G401.6 (cell line): ENCODE data around the gene NFX1.
A peak's percentile ranks its signal among the peaks of the same experiment; 100 is the strongest.
"Not testable (repeated sequence)": the region's sequence is repeated elsewhere in the genome, so short reads cannot be mapped to it uniquely, and the experiment has no call there.

Experiments
- FAIRE-seq: peaks from 2 replicates; lab custom pipeline; 2012; peaks lifted over from hg19 to GRCh38; lab: Jason Lieb, UNC

NFX1 gene

GRCh38 chr9:33364814-33365213 lies 74.5 kb downstream of the NFX1 start:
- not testable (repeated sequence) for FAIRE-seq

DNA sequence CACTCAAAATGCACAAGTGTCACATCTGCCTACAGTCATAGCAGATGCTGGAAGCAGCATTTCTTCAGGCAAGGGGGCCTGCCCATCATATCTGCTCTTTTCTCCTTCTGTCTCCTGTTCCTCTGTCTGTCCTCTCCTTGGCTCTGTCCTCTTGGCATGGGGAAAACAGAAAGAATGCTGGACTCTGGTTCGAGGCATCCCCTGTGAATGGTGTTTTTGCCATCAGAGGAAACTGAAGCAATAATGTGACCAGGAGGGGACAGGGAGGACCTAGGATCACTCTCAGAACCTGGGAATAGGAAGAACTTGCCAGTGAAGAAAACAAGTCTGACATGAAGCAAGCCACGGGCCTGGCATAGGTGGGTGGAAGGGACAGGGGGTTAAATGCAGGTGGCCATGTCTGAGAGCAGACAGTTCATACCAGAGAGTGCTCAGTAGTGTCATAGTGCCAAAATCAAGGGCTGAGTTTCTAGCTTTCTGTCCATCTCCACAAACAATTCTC lies 76.7 kb downstream of the NFX1 start:
- no peak for FAIRE-seq

GRCh38 chr9:33372900-33373299 lies 82.6 kb downstream of the NFX1 start:
- FAIRE-seq, result no peak

DNA sequence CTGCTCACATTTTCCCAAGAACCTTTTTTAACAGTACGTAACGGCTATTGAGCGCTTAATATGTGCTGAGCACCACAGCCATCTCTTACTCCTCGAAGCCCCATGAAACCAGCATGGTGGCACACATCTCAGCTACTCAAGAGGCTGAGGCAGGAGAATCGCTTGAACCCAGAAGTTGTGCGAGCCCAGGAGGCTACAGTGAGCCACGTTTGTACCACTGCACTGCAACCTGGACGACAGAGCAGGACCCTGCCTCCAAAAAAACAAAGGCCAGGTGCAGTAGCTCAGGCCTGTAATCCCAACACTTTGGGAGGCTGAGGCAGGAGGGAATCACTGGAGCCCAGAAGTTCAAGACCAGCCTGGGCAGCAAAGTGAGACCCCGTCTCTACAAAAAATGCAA lies 83.9 kb downstream of the NFX1 start:
- FAIRE-seq, result no peak

DNA sequence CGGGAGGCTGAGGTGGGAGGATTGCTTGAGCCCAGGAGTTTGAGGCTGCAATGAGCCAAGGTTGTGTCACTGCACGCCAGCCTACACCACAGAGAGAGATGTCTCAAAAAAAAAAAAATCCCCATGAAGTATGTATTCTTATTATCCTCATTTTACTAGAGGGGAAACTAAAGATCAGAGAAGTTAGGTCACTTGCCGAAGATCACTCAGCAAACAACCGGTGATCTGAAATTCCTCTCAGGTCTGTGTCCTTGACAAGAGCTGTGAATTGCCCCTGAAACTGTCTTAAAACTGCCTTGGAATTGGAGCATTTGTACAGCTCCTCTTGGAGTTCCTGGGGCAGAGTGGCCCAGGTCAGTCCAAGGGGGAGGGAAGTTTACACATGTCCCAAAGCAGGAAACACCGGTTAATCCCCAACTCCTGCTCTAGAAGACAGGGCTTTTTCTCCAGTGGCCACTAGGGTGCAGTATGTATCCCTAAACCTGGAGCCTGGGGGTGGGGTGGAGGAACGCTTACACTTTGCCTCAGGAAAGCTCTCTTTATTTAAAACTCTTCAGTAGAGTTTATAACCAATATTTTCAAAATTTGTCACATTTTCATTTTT lies 84.4 kb downstream of the NFX1 start:
- peak; percentile 92 for FAIRE-seq

GRCh38 chr9:33375238-33375840 lies 85.0 kb downstream of the NFX1 start:
- FAIRE-seq, result no peak

GRCh38 chr9:33375841-33376321 lies 85.6 kb downstream of the NFX1 start:
- FAIRE-seq, result no peak

DNA sequence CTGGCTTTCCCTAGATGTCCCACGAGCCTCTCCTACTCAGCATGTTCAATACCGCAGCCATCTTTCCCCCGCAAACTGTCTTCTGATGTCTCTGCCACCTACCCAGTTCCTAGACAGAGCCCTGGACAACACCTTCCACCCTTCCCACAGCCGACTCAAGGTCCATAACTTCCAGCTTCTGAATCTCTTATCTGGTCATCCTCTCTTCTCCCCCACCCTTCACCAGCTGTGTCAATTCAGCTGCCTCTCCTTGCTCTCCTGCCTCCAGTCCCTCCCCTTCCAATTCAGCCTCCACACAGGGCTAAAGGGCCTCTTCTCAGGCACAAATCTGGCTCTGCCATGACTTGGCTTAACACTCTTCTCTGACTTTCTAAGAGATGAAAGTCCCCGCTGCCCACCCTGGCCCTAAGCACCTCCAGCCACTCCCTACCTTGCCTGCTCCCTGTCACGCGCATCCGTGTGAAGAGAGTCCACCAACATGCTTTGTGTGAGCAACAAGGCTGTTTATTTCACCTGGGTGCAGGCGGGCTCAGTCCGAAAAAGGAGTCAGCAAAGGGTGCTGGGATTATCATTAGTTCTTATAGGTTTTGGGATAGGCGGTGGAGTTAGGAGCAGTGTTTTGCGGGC lies 86.9 kb downstream of the NFX1 start:
- no peak for FAIRE-seq

GRCh38 chr9:33378121-33378795 lies 87.9 kb downstream of the NFX1 start:
- FAIRE-seq, result no peak

DNA sequence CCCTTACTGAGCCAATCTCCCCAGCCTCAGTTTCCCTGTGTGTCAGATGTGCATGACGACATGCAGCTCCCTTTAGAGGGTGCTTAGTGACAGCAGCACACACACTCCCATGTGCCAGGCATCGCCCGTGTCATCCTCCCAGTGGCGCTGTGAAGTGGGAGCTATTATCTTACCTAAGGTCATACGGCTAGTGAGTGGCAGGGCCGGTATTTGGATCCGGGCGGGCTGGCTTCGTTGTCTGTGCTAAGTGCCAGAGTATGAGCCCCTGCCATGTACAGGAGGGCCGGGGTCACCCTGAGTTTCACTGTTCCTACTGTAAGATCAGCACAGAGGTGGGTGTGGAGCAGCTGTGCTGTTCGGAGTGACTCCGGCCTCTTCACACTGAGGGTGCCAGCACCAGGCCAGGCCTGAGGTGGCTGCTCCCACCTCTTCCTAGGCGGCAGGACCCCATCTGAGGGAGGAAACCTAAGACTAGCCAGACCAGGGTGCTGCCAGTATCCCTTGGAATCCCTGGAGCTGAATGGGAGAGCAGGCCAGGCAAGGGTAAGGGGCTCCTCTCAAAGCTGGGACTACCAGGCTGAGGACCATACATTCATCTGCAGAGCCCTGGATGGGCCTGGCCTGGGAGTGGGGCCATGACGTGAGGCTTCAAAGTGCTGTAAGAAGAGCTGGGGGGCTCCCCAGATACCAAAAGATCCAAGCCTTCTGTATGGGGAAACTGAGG lies 89.5 kb downstream of the NFX1 start:
- FAIRE-seq, result no peak

- no peak for FAIRE-seq
Observed at GRCh38 chr9:33380390-33381094, 90.2 kb downstream of the NFX1 start.

DNA sequence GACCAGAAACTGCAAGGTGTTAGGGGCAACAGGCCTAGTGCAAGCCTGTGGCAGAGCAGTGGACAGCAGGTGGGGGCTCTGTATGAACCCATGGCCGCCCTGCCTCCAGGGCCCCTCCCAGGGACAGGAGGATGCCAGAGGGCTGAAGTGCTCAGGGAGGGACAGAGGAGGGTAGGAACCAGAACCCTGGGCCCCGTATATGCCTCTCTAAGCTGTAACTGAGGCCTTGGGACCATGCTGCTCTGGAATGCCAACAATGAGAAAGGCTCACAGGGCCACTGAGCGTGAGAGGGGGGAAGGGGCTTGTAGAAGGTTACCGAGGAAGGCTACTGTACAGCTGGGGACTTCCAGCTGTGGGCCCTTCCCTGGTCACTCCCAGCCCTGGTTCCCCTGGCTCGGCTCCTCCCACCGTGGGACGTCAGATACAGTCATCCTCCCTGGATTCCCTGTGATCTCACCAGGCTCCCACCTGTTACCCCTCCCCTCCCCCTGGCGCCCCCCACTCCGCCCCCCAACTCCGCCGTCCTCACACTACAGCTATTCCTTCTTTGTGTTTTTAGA lies 91.0 kb downstream of the NFX1 start:
- FAIRE-seq, result no peak

DNA sequence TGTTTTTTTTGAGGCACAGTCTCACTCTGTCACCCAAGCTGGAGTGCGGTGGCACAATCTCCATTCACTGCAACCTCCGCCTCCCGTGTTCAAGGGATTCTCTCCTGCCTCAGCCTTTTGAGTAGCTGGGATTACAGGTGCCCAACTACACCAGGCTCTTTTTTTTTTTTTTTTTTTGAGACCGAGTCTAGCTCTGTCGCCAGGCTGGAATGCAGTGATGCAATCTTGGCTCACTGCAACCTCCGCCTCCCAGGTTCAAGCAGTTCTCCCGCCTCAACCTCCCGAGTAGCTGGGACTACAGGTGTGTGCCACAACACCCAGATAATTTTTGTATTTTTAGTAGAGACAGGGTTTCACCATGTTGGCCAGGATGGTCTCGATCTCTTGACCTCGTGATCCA lies 92.1 kb downstream of the NFX1 start:
- not testable (repeated sequence) for FAIRE-seq

DNA sequence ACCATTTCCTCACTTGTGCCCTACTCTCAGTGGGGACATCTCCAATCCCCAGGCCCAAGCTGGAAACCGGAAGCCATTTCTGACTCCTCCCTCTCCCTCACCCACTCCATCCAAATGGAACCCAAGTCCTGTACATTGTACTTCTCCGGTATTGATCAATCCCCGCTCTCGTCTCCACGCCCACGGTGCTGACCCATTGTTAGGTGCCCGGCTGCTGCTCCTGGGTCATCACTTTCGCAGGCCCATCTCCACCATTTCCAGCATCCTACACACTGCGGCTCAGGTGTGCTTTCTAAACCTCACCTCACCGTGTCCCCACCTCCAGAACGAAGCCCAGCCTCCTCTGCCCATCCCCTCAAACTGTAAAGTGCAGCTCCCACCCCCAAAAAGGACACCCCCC lies 93.1 kb downstream of the NFX1 start:
- not testable (repeated sequence) for FAIRE-seq

GRCh38 chr9:33385536-33385935 lies 95.2 kb downstream of the NFX1 start:
- not testable (repeated sequence) for FAIRE-seq

- not testable (repeated sequence) for FAIRE-seq
Observed at GRCh38 chr9:33385979-33386640, 95.8 kb downstream of the NFX1 start.

GRCh38 chr9:33386641-33386996 lies 96.3 kb downstream of the NFX1 start:
- not testable (repeated sequence) for FAIRE-seq

- FAIRE-seq, result not testable (repeated sequence)
Observed at GRCh38 chr9:33386998-33387397, 96.7 kb downstream of the NFX1 start.

- no peak for FAIRE-seq
Observed at GRCh38 chr9:33388110-33388994, 98.0 kb downstream of the NFX1 start.
